K562 (cell line): ENCODE data around the gene ARHGDIA. TPM values are rescaled to one million over a fixed set of nuclear protein-coding genes. Genes with fewer than 3 reads are reported as not detected.

Experiments used
- ATF3 ChIP-seq, 2 experiments: fragments of 450-650 bp in 1 of 2; sonication (generic) in 1 of 2; formaldehyde crosslinking in 1 of 2; IDR thresholded peaks in 1 of 2; conservative IDR thresholded peaks in 1 of 2; 2 replicates each; pipeline versions ENCODE4 v1.6.1 to v1.8.1; 2016 to 2023; ENCODE audit warnings: mild to moderate bottlenecking in 2 of 2, moderate library complexity in 2 of 2, inconsistent platforms in 1 of 2, missing genetic modification reagents in 1 of 2
- BCLAF1 ChIP-seq, 2 experiments: fragments of 450-650 bp in 1 of 2; IDR thresholded peaks; 2 replicates each; pipeline ENCODE4 v1.6.1; 2011 to 2017; ENCODE audit warnings: low read depth in 2 of 2, antibody characterized with exemption in 1 of 2, borderline replicate concordance in 1 of 2, low read length in 1 of 2, mild to moderate bottlenecking in 1 of 2, mixed read lengths in 1 of 2; ENCODE audit not compliant: control insufficient read depth in 1 of 2
- CLOCK ChIP-seq: fragments of 250-450 bp; sonication (Bioruptor Pico); IDR thresholded peaks from 2 replicates; pipeline ENCODE4 v1.4.0; 2020; ENCODE audit warnings: mild to moderate bottlenecking, moderate library complexity, borderline replicate concordance
- DPF2 ChIP-seq: fragments of 450-650 bp; IDR thresholded peaks from 2 replicates; pipeline ENCODE4 v1.6.1; 2016
- ELF1 ChIP-seq: fragments of 200-800 bp; sonication (Bioruptor generic); IDR thresholded peaks from 2 replicates; pipeline ENCODE4 v1.6.1; 2016; ENCODE audit warnings: missing genetic modification characterization, missing compliant biosample characterization
- GATAD2B ChIP-seq: fragments of 450-650 bp; IDR thresholded peaks from 2 replicates; pipeline ENCODE4 v1.6.1; 2017; ENCODE audit warnings: mild to moderate bottlenecking, borderline replicate concordance
- HLTF ChIP-seq: fragments of 450-650 bp; IDR thresholded peaks from 2 replicates; pipeline ENCODE4 v1.6.1; 2016
- HNRNPL ChIP-seq: fragments of 200-400 bp; formaldehyde crosslinking; IDR thresholded peaks from 2 replicates; pipeline ENCODE4 v1.6.1; 2017; ENCODE audit warnings: low read depth, mild to moderate bottlenecking, low read length
- HOMEZ ChIP-seq: fragments of 250-450 bp; sonication (Bioruptor Pico); IDR thresholded peaks from 2 replicates; pipeline ENCODE4 v1.4.0; 2020; ENCODE audit warnings: mild to moderate bottlenecking, moderate library complexity
- NCOA4 ChIP-seq: fragments of 450-650 bp; IDR thresholded peaks from 2 replicates; pipeline ENCODE4 v1.6.1; 2018; ENCODE audit warnings: mild to moderate bottlenecking; ENCODE audit not compliant: partially characterized antibody
- POLR2H ChIP-seq: IDR thresholded peaks from 2 replicates; pipeline ENCODE4 v1.6.1; 2016; ENCODE audit warnings: missing genetic modification characterization, low read depth, mild to moderate bottlenecking, control low read depth, missing compliant biosample characterization, moderate library complexity
- PRPF4 ChIP-seq: fragments of 200-400 bp; formaldehyde crosslinking; IDR thresholded peaks from one replicate; pipeline ENCODE4 v1.6.1; 2017; ENCODE audit warnings: low read length, low read depth, mild to moderate bottlenecking; ENCODE audit not compliant: insufficient read depth, poor library complexity, severe bottlenecking
- SIN3B ChIP-seq: fragments of 450-650 bp; IDR thresholded peaks from 2 replicates; pipeline ENCODE4 v1.6.1; 2017; ENCODE audit warnings: low read depth, mild to moderate bottlenecking, moderate library complexity
- SUPT5H ChIP-seq: fragments of 450-650 bp; IDR thresholded peaks from 2 replicates; pipeline ENCODE4 v1.6.1; 2016
- TEAD2 ChIP-seq: fragments of 450-650 bp; IDR thresholded peaks from 2 replicates; pipeline ENCODE4 v1.6.1; 2016; ENCODE audit warnings: missing genetic modification characterization, control low read depth, missing compliant biosample characterization
- THRAP3 ChIP-seq: fragments of 450-650 bp; IDR thresholded peaks from 2 replicates; pipeline ENCODE4 v1.6.1; 2016; ENCODE audit warnings: mild to moderate bottlenecking, inconsistent platforms, borderline replicate concordance
- ZNF274 ChIP-seq: IDR thresholded peaks from 2 replicates; pipeline ENCODE4 v1.6.1; 2011; ENCODE audit warnings: low read depth, mild to moderate bottlenecking, low read length, moderate library complexity, borderline replicate concordance
- ZNF695 ChIP-seq: fragments of 450-650 bp; formaldehyde crosslinking; IDR thresholded peaks from 2 replicates; pipeline ENCODE4 v1.4.0; 2020; ENCODE audit warnings: mild to moderate bottlenecking, moderate library complexity
- ZNF717 ChIP-seq: fragments of 250-450 bp; sonication (Bioruptor Pico); IDR thresholded peaks from 2 replicates; pipeline ENCODE4 v1.5.0; 2021
- polyA plus RNA-seq, 8 experiments: library from polyadenylated mRNA; depleted of rRNA in 4 of 8; stranded (reverse) in 5 of 8; unstranded in 3 of 8; fragments of >200 nt; fragmentation: Nextera tagmentation in 2 of 8; fragmentation: Illumina TruSeq in 1 of 8; extraction: Ambion mirVana in 2 of 8; extraction: Trizol in 1 of 8; gene quantifications; 2 replicates each; pipeline versions ENCODE4 v1.2.1 to v1.2.3, GENCODE V29; 2011 to 2014; ENCODE audit warnings: inconsistent platforms in 1 of 8, missing spikeins in 1 of 8
- total RNA-seq, 7 experiments: library from RNA; depleted of rRNA in 6 of 7; stranded (reverse); fragments of >200 nt in 6 of 7; fragmentation: Illumina TruSeq in 2 of 7; extraction: Trizol in 2 of 7; gene quantifications; 2 replicates each; pipeline versions ENCODE4 v1.2.1 to v1.2.3, GENCODE V29; 2011 to 2021; ENCODE audit warnings: low replicate concordance in 1 of 7

Gene ARHGDIA
- total and polyA plus RNA-seq, 9 of the 15 experiments (the other 6 are each of a cell fraction or from before 2014, with no cell fraction given) = 9.6 to 340 (median 97.6) TPM

- no peak for TF ChIP-seq POLR2H (tag)
- peak; percentile 20; the same call in 1 of the 2 replicates for TF ChIP-seq SUPT5H
- no peak for TF ChIP-seq ZNF695 (CRISPR knock-in tag)
- no peak for TF ChIP-seq ELF1 (tag)
- 0 out of 2 replicates have a peak, but pooled peaks have one; percentile 41 for TF ChIP-seq GATAD2B
- TF ChIP-seq PRPF4 = no peak
- TF ChIP-seq CLOCK (CRISPR knock-in tag) = no peak
- TF ChIP-seq HOMEZ (CRISPR knock-in tag) = no peak
- no peak for TF ChIP-seq DPF2
- TF ChIP-seq ZNF274 = no peak
- TF ChIP-seq TEAD2 (tag) = no peak
- TF ChIP-seq ATF3 (IDR thresholded peaks at IDR 0.05) = no peak
- no peak for TF ChIP-seq ATF3 (CRISPR knock-in tag; conservative IDR thresholded peaks at IDR 0.05)
- TF ChIP-seq HLTF = no peak
- no peak for TF ChIP-seq HNRNPL
- TF ChIP-seq THRAP3 = no peak
- no peak for TF ChIP-seq BCLAF1 (IDR thresholded peaks at IDR 0.05; ENCODE audit: borderline replicate concordance in 1 of 2, control insufficient read depth in 1 of 2, low read depth in 2 of 2, low read length in 1 of 2)
- no peak for TF ChIP-seq SIN3B
- no peak for TF ChIP-seq ZNF717 (CRISPR knock-in tag)
- TF ChIP-seq NCOA4 = no peak
These were observed 1.7 kb downstream of the ARHGDIA start (continued) for GRCh38 chr17:81869221-81870130.
